PC-3 (cell line): Measurements from ENCODE around the gene CDC42BPB.

ENCODE experiments used
- CTCF ChIP-seq: fragments of 300-600 bp; sonication (generic); conservative IDR thresholded peaks from 2 replicates; pipeline ENCODE4 v1.5.1; 2017; ENCODE audit warnings: antibody characterized with exemption, low read depth, mild to moderate bottlenecking, low read length
- EZH2 ChIP-seq: fragments of 300-600 bp; sonication (generic); IDR thresholded peaks from one replicate; pipeline ENCODE4 v1.6.1; 2017; ENCODE audit warnings: antibody characterized with exemption, mild to moderate bottlenecking, low read length; ENCODE audit not compliant: unreplicated experiment

GRCh38 chr14:103070263-103070885 lies 13.0 kb upstream of the CDC42BPB start:
- no peak for TF ChIP-seq EZH2
- no peak for TF ChIP-seq CTCF
